Lung (tissue), 12 donors: ENCODE data around the gene BMAL1. TPM values are rescaled to one million over a fixed set of nuclear protein-coding genes. Genes with fewer than 3 reads are reported as not detected.

Experiments used
- ATAC-seq: fragments of 200-7000 bp; cut with Tn5 transposase; one replicate; pipeline ENCODE4 v1.9.1; 2020; ENCODE audit warnings: moderate number of reproducible peaks; ENCODE audit not compliant: insufficient read depth, low FRiP score
- DNase-seq, 3 donors: peaks; one replicate each; pipeline ENCODE4 v3.0.0-alpha.2; 2013 to 2017
- H3K27ac ChIP-seq, 2 donors: one replicate each; pipeline ENCODE4 v1.5.1; 2013; ENCODE audit warnings: mild to moderate bottlenecking in 2 of 2, moderate library complexity in 2 of 2, control low read depth in 1 of 2, inconsistent platforms in 1 of 2, low read depth in 1 of 2, low read length in 1 of 2
- H3K27me3 ChIP-seq, 3 donors: one replicate each; pipeline ENCODE4 v1.5.1; 2013; ENCODE audit warnings: low read length in 2 of 3; ENCODE audit not compliant: control insufficient read depth in 3 of 3, insufficient read depth in 3 of 3
- H3K36me3 ChIP-seq, 4 donors: one replicate each; pipeline ENCODE4 v1.5.1; 2013; ENCODE audit warnings: low read length in 4 of 4, mild to moderate bottlenecking in 1 of 4, moderate library complexity in 1 of 4; ENCODE audit not compliant: control insufficient read depth in 4 of 4, insufficient read depth in 4 of 4
- H3K4me1 ChIP-seq, 5 donors: one replicate each; pipeline ENCODE4 v1.5.1; 2013; ENCODE audit warnings: low read length in 5 of 5, mild to moderate bottlenecking in 2 of 5, moderate library complexity in 1 of 5; ENCODE audit not compliant: control insufficient read depth in 5 of 5, insufficient read depth in 5 of 5
- H3K4me3 ChIP-seq: one replicate; pipeline ENCODE4 v1.5.1; 2013; ENCODE audit warnings: mild to moderate bottlenecking, control low read depth, moderate library complexity
- H3K9ac ChIP-seq, 2 donors: one replicate each; pipeline ENCODE4 v1.5.1; 2013; ENCODE audit warnings: low read length in 2 of 2, control low read depth in 1 of 2; ENCODE audit not compliant: insufficient read depth in 1 of 2
- H3K9me3 ChIP-seq, 4 donors: one replicate each; pipeline ENCODE4 v1.5.1; 2013; ENCODE audit warnings: low read length in 3 of 4, mild to moderate bottlenecking in 1 of 4, moderate library complexity in 1 of 4; ENCODE audit not compliant: control insufficient read depth in 4 of 4, insufficient read depth in 3 of 4
- WGBS, 2 donors: extraction: QIAGEN DNeasy Blood & Tissue Kit; methylation state at CpG; one replicate each; pipeline ENCODE4 v1.1.7; 2013; 5-methylcytosine and 5-hydroxymethylcytosine counted together
- polyA plus RNA-seq, 2 donors: library from polyadenylated mRNA; stranded (reverse); fragments of 200-250 nt; gene quantifications; one replicate each; pipeline ENCODE4 v1.2.1, GENCODE V29; 2013
- total RNA-seq, 2 donors: library from RNA; depleted of rRNA in 1 of 2; stranded (reverse); fragments of >200 nt in 1 of 2; gene quantifications; one replicate each; pipeline ENCODE4 v1.2.1, GENCODE V29; 2014 to 2021
- TF ChIP-seq, protein P1 (sequence below): IDR thresholded peaks from 2 replicates; pipeline ENCODE4 v1.5.1; 2012; ENCODE audit warnings: mild to moderate bottlenecking; ENCODE audit errors: control extremely low read depth, extremely low read depth
- donor health status: control.
- donor health status: control.
- donor health status: Bipolar disorder and iron deficiency.
- donor health status: healthy.
- donor health status: DM: yes; HTN: yes; CAD: no.

BMAL1 gene
- total and polyA plus RNA-seq, 4 donors, result 13.4 to 38.0 (median 26.2) TPM

DNA sequence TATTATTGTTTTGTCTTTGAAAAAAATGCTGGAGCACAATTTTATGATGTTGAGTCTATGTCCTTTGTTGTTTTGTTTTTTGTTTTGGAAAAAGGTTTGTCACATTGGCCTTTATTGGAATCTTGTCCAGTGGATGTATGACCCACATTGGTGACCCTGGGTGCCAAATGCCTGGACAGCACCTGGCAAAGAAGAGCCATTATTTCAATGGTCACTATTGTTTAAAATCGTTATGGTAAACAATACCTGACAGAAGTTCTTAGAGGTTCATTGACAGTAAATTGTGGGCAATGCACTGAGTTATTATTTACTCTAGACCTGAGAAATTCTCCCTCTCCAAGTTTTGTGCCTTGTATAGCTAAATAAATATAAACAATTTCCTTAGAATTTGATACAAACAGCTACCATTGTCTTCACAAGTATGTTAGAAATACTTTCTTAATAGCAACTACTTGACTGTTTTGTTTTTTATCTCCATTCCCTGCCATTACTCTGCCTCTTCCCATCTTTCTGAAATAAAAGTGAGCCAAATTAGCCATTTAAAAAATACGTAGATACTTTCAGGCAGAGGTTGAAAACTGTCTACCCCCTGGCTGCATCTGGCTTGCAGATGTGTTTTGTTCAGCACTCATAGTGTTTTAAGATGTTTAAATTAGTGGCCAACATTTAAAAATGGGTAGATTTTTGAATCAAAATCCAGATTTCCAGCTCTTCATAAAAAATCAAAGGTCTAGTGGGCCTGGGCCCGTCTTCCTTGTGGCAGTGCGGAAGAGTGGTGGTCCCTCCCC, 39.9 kb downstream of the BMAL1 start:
- Histone ChIP-seq H3K27me3 (no peaks in the 10 kb centered on the region), H3K36me3 (peaks cover 0 to 2% (median 0%) of the 10 kb centered on the region in 4 donors), H3K9ac (no peak overlapping the region), H3K4me1 (peaks cover 0 to 28% (median 11%) of the 10 kb centered on the region in 5 donors), H3K9me3 (no peaks in the 10 kb centered on the region), H3K27ac (no peak overlapping the region), H3K4me3 (no peak overlapping the region)
- ATAC-seq, result no peak
- TF ChIP-seq, protein P1, sequence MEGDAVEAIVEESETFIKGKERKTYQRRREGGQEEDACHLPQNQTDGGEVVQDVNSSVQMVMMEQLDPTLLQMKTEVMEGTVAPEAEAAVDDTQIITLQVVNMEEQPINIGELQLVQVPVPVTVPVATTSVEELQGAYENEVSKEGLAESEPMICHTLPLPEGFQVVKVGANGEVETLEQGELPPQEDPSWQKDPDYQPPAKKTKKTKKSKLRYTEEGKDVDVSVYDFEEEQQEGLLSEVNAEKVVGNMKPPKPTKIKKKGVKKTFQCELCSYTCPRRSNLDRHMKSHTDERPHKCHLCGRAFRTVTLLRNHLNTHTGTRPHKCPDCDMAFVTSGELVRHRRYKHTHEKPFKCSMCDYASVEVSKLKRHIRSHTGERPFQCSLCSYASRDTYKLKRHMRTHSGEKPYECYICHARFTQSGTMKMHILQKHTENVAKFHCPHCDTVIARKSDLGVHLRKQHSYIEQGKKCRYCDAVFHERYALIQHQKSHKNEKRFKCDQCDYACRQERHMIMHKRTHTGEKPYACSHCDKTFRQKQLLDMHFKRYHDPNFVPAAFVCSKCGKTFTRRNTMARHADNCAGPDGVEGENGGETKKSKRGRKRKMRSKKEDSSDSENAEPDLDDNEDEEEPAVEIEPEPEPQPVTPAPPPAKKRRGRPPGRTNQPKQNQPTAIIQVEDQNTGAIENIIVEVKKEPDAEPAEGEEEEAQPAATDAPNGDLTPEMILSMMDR, result no peak
- DNase-seq, result no peak
- WGBS, 2 donors, result 84 to 92% methylated on average over 4 of the region's 4 CpGs

GRCh38 chr11:13318498-13319295, 41.1 kb downstream of the BMAL1 start:
- TF ChIP-seq, protein P1, result no peak
- ATAC-seq (no peak), DNase-seq (no peak)
- Histone ChIP-seq H3K4me3 (no peak overlapping the region), H3K27ac (no peak overlapping the region), H3K9ac (no peak overlapping the region), H3K36me3 (peaks cover 0 to 4% (median 0%) of the 10 kb centered on the region in 4 donors), H3K27me3 (no peaks in the 10 kb centered on the region), H3K4me1 (peaks cover 0 to 26% (median 11%) of the 10 kb centered on the region in 5 donors), H3K9me3 (no peaks in the 10 kb centered on the region)
- WGBS, 2 donors, result 22 to 47% methylated on average over 2 of the region's 2 CpGs

DNA sequence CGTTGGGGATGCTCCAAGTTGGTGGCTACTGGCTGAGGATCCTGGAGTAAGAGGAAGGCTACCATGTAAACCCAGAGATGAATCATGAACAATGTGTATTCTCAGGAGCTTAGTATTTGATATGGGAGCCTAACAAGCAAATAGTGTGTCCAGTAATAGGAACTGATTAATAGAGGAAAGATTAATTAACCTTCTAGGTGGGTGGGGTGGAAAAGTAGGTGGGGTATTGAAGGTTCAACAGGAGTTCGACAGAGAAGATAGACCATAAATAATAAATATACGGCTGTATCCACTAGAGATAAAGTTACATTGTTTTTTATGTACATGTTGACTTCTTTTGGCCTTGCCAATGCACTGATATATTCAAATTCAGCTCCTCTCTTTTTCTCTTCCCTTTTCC, 43.1 kb downstream of the BMAL1 start:
- Histone ChIP-seq H3K4me3 (no peak overlapping the region), H3K36me3 (peaks cover 0 to 4% (median 0%) of the 10 kb centered on the region in 4 donors), H3K9ac (no peak overlapping the region), H3K27me3 (no peaks in the 10 kb centered on the region), H3K9me3 (no peaks in the 10 kb centered on the region), H3K4me1 (peaks cover 0 to 14% (median 0%) of the 10 kb centered on the region in 5 donors), H3K27ac (no peak overlapping the region)
- WGBS, 2 donors, result 87 to 90% methylated on average over 3 of the region's 3 CpGs
- DNase-seq, result no peak
- TF ChIP-seq, protein P1, result no peak
- ATAC-seq, result no peak
